ENCODE results near the gene TRAK1.

TRAK1 gene

DNA sequence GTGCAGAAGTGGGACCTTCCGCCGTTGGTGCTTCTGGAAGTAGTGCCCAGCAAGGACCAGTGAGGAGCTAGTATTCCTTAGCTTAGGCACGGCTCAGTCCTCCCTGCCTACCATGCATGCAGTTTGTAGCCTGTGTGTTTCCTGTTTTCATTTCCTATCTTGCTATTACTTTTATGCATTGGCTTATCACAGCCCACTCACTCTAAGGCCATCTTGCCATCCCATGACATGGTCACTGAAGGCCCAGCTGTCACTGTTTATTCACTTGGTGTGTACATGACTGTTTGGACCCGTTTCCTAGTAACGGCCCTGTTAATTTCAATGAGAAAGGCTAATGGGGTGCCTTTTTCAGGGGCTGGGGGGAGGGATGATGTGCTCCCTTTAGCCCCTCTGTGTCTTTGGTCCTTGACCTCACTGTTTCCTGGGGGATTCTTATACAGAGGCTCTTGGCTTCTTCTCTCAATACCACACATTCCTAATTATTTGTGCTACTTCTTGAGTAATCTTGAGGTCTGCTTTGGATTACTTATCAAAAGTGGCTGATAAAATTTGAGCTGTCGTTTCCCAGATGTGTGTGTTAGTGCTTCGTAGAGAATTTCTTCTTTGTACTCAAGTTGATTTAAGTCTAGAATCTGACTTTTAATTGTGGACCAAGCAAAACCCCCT is 24.5 kb upstream of the TRAK1 start:
- DNase-seq (ENCODE audit: low read depth in 1 of 2, low spot score in 1 of 2), result no peak

DNA sequence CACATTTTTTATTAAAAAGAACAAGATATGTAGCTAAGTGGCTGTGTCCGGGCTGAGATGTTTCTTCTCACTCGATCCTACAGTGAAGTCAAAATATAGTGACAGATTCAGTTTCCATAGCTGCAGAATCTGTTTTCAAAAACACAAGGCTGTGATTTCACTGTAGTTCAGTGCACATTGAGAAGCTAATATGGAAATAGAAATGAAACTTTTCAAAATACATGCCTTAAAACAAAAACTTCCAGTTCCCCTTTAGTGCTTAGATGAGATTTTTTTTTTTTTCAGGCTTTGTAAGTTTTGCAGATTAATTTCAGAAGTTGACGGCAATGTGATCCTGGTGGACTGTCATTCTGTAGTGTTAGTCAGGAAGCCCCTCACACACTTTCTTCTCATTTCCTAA is 23.8 kb upstream of the TRAK1 start:
- no peak for DNase-seq (ENCODE audit: low read depth in 1 of 2, low spot score in 1 of 2)

DNA sequence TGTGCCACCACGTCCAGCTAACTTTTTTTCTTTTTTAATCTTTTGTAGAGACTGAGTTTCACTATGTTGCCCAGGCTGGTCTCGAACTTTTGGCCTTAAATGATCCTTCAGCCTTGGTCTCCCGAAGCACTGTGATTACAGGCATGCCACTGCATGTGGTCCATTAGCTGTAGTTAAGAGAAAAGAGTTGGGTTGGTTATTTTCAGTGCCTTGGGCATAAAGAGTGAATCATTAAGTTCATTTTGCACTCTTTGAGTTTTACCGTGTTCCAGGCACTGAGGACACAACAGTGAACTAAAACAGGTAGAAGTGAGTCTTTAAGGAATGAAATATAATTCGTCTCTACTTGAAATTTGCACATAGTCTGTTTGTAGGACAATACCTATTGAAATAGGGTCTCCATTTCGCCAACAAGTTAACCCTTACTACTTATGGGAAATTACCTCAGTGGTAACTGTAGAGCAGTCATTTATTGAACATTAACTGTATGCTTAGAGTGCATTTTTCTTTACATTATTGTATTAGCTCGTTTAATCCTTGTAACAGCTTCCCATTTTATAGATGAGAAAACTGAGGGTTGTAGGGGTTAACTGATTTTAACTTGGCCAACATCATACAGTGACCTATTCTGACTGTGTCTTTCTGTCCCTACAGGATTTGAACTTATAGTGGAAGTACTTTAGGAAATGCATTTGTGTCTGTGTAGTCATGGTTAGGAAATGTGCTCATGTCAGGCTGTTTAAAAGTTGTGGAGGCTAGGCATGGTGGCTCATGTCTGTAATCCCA is 22.7 kb upstream of the TRAK1 start:
- DNase-seq (ENCODE audit: low read depth in 1 of 2, low spot score in 1 of 2), result no peak

DNA sequence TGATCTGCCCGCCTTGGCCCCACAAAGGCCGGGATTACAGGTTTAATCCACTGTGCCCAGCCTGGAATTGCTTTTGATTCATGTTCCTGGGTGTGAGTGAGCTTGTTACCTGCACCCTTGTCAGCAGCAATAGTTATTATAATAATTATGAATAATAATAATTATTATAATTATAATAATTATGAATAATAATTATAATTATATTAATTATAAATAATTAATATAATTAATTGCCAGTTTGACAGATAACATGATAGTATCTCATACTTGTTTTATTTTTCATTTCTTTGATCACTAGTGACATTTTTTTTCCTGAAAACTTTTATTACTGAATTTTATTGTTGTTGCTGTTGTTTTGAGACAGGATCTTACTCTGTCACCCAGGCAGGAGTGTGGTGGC is 21.1 kb upstream of the TRAK1 start:
- DNase-seq (ENCODE audit: low read depth in 1 of 2, low spot score in 1 of 2), result no peak

DNA sequence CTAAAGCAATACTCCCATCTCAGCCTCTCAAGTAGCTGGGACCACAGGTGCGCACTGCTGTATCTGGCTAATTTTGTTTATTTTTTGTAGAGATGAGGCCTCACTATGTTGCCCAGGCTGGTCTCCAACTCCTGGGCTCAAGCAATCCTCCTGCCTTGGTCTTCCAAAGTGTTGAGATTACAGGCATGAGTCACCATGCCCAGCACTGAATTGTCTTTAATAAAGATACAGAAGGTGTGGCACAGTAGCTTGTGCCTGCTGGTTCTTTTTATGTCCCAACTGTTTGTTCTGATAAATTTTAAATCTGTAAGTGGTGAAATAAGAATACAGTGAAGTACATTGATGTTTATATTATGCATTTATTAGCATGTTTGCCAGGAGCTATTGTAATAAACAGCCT is 20.6 kb upstream of the TRAK1 start:
- DNase-seq (ENCODE audit: low read depth in 1 of 2, low spot score in 1 of 2), result no peak

DNA sequence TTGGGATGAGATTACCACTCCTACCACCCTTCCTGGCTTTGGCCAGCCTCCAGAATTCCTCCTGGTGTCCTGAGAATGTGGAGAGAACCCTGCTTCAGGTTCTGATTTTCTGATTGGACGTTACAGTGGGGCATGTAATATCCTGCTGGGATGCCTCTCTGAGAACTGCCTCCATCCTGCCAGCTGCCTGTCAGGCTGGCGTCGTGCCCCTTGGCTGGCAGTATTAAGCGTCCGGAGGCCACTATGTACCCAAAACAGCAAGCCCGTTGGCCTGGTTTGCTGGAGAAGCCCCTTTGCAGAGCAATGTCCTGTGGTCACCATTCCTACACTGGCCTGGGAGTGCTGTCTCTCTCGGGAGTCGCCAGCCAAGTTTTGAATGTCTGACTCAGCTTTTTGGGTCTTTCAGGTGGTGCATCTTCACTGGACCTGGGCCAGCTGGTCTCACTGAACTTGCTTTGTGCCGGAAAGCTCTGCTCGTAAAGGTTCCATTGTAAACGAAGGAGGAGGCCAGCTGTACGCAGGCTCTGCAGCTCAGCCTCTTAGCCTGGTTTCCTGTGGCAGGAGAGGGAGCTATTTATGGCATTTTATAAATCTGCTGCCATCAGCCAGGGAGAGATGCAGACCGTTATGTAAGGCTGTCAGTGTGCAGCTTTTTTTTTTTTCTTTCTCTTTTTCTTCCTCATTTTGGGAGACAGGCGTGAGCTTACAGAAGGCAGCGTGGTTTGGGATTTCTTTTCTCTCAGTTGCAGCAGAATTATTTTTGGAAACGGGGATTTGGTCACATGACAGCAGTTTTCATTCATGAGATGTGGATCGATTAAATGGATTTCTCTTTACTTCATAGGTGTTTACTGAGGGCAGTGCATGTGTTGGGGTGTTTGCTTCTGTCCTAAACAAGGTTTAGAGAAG is 19.0 kb upstream of the TRAK1 start:
- DNase-seq (ENCODE audit: low read depth in 1 of 2, low spot score in 1 of 2), result no peak

DNA sequence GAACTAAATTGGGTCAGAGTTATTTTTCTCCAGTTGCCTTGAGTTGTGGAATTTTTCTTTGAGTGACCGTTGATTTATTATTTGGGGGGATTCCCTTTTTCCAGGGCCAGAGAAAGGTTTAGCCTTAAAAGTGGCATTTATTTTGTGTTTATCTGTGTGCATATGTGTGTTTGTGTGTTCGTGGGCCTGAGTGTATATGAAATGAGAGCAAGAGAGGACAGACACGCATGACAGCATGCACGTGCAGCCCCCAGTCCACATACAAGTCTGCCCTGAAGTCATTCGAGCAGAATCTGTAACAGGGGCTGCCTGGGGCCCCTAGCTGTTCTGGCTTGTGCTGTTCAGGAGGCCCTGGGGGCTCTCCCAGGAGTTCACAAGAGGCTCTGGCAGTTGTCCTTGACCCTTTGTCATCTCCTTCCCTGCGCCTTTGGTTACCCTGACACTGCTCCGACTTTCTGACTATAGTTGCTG is 18.3 kb upstream of the TRAK1 start:
- DNase-seq (ENCODE audit: low read depth in 1 of 2, low spot score in 1 of 2), result no peak

DNA sequence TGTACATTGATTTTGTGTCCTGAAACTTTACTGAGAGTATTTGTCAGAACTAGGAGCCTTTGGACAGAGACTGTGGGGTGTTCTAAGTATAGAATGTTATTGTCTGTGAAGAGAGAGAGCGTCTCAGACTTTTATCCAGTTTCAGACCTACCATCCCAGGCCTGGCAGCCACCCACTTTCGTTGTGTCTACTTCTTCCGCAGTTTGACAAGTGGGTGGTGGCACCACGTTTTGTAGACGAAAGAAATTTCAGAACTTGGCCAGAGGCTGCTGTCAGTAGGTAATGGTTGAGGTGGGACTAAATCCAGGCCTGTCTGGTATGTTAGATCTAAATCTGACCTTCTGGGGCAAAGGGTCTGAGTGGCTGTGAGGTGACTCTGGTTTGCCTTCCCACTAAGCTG is 13.4 kb upstream of the TRAK1 start:
- no peak for DNase-seq (ENCODE audit: low read depth in 1 of 2, low spot score in 1 of 2)

DNA sequence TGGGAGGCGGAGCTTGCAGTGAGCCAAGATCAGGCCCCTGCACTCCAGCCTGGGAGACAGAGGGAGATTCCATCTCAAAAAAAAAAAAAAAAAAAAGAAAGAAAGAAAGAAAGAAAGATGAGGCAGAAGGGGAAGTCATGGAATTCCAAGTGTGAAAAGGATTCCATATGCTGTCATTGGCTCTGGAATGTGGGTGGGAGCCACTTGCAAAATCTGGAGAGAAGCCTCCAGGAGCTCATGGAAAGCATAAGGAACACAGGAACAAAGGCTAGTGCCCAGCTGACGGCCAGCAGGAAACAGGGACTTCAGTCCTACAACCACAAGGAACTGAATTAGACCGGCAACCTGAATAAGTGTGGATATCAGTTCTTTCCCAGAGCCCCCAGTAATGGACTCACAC is 12.5 kb upstream of the TRAK1 start:
- no peak for DNase-seq (ENCODE audit: low read depth in 1 of 2, low spot score in 1 of 2)

DNA sequence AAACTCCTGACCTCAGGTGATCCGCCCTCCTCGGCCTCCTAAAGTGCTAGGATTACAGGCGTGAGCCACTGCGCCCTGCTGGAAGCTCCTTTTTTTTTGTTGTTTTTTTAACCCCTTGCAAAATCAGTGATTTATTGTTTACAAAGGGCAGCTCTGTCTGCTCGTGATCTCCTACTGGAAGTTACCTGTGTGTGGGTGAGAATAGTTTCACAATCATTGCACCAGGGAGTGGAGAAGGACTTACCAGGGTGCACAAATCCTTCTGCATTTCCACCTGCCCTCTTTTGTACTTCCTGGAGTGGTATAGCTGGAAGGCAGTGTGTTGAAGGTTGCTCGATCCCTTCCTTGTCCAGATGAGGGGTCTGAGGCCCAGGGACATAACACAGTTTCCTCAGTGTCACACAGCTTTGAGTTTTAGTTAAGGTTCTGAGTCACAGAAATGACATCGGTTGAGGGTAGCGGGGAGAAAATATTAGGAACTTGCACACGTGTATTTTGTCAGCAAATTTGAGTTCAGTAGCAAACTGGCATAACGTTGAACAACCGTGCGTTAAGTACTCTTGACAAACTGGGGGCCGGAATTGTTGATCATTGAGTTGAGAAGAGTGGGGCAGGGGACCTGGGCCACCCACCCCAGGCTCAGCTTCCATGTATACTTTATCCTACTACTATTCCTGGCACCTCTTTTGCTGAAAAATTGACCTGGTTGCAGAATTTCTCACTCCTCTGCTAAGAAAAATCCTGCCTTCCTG is 11.3 kb upstream of the TRAK1 start:
- DNase-seq (ENCODE audit: low read depth in 1 of 2, low spot score in 1 of 2), result no peak

DNA sequence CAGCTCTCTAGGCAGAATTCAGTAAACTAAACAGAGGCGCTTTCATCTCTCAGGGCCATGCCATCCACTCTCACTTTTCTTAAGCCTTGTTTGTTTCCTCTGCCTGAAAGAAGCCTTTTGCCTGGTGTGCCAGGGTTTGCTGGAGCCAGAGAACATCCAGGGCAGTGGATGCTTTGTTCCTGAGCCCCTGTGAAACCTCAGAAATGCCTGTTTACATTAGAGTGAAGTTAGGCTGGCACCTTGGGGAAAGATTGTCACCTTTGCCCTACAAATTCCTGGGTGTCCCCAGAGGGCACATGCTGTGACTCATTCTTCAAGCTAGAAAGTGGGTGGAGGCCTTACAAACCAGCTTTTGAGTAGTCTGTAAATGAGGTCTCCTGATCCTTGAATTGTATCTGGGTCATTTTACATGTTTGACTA is 10.7 kb upstream of the TRAK1 start:
- DNase-seq (ENCODE audit: low read depth in 1 of 2, low spot score in 1 of 2), result no peak

DNA sequence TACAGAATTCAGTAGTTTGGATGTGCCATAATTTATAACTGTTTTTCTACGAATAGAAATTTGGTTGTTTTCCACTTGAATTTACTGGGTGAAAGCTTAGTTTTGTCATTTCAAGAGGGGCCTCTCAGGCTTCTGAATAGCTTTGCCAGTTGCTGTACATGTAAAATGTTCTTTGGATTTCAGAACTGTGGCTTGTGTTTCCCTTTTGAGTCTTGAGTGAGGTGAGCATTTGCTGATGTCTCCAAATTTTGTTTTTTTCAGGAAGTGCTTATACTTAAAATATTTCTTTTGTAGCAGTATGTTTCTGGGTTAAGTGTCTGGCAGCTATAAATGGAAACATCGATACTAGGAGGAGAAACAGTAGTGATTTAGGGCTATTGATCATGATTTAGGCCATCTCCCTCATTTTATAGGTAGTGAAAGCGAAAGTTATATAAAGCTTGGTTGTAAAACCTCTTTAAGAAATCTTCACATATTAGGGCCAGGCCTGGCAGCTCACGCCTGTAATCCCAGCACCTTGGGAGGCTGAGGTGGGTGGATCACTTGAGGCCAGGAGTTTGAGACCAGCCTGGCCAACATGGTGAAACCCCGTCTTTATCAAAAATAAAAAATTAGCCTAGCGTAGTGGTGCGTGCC is 9.2 kb upstream of the TRAK1 start:
- DNase-seq (ENCODE audit: low read depth in 1 of 2, low spot score in 1 of 2), result no peak

DNA sequence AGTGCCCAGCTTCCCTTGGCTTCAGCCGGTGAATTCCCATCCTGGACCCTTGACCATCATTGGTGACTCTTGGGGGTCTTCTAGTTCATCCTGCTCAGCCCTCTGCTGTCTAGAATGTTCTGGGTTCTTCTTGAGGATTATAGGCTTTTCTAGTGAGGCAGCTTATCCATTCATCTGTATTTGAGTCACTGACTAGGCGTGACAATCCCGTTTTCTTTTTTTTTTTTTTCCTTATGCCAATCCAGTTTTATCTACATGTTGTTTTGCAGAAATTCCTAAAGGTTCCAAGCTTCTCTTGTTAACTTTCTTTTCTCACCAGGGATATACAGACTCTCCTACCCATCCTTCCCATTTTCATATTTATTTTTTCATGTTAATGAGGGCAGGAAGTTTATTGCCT is 6.6 kb upstream of the TRAK1 start:
- no peak for DNase-seq (ENCODE audit: low read depth in 1 of 2, low spot score in 1 of 2)

DNA sequence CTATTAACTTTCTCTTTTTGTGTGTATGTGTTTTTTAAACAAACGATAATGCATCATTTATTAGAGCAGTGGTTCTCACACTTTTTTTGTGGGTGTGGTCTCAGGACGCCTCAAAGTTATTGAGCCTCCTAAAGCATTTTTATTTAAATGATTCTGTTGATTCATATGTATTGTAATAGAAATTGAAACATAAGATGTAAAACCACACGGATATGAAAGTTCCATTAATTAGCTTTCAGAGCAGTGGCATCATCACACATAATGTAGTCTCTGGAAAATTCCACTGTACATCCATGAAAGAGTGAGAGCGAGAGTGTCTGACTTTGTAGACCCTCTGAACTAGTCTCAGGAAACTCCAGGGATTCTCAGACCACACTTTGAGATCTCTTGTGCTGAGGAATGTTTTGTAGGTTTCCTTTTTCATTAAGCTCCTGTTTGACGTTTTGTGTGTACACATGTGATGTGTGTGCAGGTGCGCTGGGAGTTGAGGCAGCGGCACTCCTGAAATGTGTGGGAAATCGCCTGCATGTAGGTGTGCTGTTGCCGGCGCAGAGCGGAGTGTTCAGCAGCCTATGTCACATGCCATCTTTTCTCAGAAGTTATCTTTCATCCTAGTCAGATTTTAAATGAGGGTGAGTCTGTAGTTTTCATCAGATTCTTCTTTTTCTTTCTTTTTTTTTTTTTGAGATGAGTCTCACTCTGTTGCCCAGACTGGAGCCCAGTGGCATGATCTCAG is 5.3 kb upstream of the TRAK1 start:
- no peak for DNase-seq (ENCODE audit: low read depth in 1 of 2, low spot score in 1 of 2)

DNA sequence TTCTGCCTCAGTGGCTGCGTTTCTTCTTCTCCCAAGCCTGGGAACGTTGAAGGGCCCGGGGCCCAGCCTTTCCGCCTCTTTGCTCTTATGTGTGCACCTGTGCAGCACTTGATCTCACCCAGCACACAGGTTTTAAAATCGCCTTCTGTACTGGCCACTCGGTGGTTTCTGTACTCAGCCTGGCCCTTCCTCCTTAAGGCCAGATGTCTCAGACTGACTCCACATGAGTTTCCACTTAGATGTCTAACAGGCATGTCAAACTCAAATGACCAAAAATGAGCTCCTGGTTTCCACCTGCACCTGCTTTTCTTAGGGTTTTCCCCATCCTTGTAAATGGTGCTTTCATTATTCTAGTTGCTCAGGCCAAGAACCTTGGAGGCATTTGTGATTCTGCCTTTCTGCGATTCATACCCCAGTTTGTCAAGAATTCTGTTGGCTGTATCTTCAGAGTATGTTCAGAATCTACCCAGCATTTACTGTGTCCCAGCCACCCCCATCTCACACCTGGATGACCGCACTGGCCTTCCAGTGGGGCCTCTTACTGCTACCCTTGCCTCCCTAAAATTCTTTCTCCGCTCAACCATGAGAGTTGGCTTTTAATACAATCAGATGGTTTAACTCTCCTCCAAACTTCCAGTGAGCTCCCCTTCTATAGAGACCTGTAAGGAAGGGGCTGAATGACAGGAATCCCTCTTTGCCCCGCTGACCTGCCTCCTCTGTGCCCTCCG is 2.2 kb upstream of the TRAK1 start:
- no peak for DNase-seq (ENCODE audit: low read depth in 1 of 2, low spot score in 1 of 2)

DNA sequence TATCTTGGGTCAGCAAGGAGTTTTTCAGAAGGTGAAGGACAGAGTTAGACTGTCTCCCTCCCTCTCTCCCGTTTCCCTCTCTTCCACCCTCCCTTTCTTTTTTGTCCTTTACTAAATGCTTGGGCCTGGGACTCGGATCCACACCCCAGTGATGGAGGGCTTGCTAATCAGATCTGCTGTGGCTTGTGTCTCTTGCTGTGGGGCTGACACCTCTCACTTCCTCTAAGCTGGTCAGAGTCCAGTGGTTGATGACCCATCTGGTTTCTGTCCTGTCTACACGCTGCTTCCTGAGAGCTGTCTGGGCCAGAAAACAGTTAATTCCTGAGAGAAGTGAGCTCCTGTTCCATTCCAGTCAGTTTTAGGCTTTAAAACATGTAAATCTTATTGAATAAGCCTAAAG is 849 bp downstream of the TRAK1 start:
- no peak for DNase-seq (ENCODE audit: low read depth in 1 of 2, low spot score in 1 of 2)

DNA sequence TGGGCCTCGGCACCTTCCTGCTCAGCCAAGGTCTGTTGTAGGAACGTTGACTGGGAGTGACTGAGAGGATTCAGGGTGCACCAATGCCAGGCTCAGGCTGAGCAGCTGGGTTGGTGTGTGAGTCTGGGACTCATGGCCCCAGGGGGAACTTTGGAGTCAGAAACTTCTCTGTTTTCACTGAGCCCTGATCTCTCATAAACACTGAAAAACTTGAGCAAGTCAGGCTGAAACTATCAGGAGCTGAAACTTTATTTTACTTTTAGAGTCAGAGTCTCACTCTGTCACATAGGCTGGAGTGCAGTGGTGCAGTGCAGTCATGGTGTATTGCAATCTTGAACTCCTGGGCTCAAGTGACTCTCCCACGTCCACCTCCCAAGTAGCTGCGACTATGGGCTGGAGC is 3.0 kb downstream of the TRAK1 start:
- DNase-seq (ENCODE audit: low read depth in 1 of 2, low spot score in 1 of 2), result no peak

DNA sequence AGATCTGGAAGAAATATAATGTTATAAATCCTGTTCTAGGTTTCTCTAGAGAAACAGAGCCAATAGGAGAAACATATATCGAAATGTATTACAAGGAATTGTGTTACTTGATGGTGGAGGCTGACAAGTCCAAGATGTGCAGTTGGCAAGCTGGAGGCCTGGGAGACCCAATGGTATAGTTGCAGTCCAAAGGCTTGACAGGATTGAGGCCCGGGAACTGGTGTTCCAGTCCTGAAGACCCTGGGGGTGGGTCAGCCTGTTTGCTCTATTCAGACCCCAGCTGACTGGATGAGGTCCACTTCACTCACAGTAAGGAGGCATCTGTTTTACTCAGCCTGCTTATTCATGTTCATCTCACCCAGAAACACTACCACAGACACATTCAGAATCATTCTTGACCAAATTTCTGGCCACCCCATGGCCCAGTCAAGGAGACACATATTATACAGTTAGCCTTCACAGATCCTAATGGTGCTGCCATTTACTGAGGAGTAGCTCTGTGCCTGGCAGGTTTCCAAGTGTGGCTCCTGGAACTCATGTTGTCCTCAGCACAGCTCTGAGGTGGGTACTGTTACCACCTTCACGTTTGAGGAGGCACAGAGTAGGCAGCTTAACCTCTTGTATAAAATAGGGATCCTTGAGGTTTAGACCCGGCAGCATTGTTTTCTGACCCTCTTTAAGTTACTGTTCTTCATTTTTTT is 3.7 kb downstream of the TRAK1 start:
- DNase-seq (ENCODE audit: low read depth in 1 of 2, low spot score in 1 of 2), result no peak

DNA sequence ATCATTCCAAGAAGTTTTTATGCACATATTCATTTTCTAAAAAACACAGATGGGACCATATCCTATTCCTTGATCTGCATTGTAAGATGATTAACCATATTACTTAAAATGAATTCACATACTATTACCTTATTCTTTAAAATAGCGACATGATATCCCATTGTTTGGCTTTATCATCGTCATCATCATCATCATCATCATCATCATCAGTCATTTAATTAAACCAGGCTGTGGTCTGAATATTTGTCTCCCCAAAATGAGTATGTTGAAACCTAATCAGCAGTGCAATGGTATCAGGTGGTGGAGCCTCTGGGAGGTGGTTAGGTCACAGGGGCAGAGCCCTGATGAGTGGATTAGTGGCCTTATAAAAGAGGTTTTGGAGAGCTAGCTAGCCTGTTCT is 4.4 kb downstream of the TRAK1 start:
- no peak for DNase-seq (ENCODE audit: low read depth in 1 of 2, low spot score in 1 of 2)
